GM10248 (cell line): ENCODE measurements around the gene LEFTY2.

Source experiments
- CTCF ChIA-PET: fragments of 300-600 bp; sonication (Branson Sonifier 250); formaldehyde crosslinking; extraction: SDS; loops from one replicate; lab custom pipeline; 2021; ENCODE audit warnings: antibody characterized with exemption; lab: Yijun Ruan, JAX
- POLR2A ChIA-PET: fragments of 350-650 bp; sonication (Branson Sonifier 250); formaldehyde crosslinking; extraction: SDS; loops from one replicate; lab custom pipeline; 2020; ENCODE audit warnings: antibody characterized with exemption; lab: Yijun Ruan, JAX
- DNase-seq: peaks from one replicate; pipeline ENCODE4 v3.0.0; 2012; ENCODE audit errors: extremely low spot score
- TF ChIP-seq, protein P1 (sequence below): IDR thresholded peaks from 2 replicates; pipeline ENCODE4 v1.5.1; 2012; ENCODE audit warnings: mild to moderate bottlenecking, low read depth; ENCODE audit errors: extremely low read depth, missing control alignments, control extremely low read depth

LEFTY2 gene, protein sequence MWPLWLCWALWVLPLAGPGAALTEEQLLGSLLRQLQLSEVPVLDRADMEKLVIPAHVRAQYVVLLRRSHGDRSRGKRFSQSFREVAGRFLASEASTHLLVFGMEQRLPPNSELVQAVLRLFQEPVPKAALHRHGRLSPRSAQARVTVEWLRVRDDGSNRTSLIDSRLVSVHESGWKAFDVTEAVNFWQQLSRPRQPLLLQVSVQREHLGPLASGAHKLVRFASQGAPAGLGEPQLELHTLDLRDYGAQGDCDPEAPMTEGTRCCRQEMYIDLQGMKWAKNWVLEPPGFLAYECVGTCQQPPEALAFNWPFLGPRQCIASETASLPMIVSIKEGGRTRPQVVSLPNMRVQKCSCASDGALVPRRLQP

DNA sequence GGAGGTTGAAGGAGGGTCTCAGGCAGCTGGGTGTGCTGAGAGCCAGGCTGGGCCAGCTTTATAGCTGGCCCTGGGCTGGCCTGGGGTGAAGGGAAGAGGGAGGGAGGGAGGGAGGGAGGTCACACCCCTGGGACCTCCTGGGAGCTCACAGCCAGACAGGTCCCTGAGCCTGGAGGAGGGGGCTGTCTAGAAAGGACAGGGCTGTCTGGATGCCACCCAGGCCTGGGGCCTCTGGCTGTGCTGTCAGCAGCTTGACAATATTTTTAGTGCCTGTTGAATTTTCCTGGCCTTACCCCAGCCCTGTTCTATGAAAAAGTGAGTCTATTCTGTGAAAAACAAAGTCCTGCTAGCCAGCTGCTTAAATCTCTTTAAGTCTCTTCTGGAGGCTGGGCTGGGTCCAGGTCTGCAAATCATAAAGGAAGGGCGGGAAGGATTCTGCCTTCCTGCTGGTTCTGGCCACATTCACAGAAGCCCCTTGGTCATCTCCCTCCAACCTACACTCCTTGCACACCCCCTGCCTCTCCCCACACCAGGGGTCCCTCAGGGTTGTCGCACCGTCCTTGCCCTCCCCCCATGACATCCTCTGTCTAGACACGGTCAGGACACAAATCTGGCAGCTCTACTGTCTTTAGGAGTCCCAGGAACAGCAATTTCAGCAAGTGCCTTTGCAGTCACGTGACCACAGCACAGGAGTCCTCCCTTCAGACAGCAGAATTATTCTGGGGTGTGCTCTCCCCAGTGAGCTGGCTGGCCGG, at the start of gene LEFTY2:
Gene LEFTY2 (minus strand): TSS at position 34 of the 755 bp plus-strand sequence. CDS start 80 bp downstream, outside the sequence.
- ChIA-PET CTCF (interaction anchor here (1.1 to 1.2 kb wide), 4 partner anchors 8 to 21 kb away, joined by 3 to 4 read pairs (median 3); no protein-coding TSS in a partner anchor), POLR2A (no interaction called here)
- TF ChIP-seq, protein P1, sequence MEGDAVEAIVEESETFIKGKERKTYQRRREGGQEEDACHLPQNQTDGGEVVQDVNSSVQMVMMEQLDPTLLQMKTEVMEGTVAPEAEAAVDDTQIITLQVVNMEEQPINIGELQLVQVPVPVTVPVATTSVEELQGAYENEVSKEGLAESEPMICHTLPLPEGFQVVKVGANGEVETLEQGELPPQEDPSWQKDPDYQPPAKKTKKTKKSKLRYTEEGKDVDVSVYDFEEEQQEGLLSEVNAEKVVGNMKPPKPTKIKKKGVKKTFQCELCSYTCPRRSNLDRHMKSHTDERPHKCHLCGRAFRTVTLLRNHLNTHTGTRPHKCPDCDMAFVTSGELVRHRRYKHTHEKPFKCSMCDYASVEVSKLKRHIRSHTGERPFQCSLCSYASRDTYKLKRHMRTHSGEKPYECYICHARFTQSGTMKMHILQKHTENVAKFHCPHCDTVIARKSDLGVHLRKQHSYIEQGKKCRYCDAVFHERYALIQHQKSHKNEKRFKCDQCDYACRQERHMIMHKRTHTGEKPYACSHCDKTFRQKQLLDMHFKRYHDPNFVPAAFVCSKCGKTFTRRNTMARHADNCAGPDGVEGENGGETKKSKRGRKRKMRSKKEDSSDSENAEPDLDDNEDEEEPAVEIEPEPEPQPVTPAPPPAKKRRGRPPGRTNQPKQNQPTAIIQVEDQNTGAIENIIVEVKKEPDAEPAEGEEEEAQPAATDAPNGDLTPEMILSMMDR, result no peak
- DNase-seq, result no peak

DNA sequence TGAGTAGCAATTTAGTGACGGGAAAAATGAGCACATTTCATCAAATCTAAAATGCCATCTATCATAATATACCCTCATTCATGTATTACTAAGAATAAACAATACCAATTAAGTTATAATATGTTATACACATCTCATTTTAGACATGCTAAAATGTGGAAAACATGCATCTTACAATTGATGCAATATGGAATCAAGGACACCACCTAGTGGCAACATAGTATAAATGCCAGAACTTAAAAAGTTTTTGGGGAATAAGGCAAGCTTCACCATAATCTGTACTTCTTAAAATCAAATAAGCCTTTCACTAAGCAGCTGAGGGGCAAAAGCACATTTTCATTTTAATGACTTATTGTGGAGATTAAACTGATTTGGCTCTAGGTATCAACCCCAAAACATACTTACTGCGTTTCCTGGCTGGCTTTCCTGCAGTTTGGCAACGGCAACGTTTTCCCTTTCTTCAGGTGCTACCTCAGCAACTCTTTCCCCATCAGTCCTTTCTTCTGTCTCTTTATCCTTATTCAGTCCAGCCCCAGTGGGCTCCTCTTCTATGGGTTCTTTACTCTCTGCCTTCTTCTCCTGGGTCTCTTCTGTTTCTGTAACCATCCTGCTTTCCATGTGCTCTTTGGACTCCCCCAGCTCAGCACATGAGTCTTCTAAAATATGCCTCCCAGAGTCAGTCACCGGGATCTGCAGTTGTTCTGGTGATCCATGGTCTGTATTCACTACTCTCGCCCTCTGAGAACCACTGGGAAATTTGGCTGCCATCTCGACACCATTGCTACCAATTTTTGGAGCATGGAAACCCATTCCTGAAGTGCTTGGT, 46.7 kb upstream of the LEFTY2 start:
- ChIA-PET POLR2A (interaction anchor here (0.6 to 1.5 kb wide), 2 partner anchors 12 to 546 kb away, joined by 3 to 6 read pairs; partner anchors contain the start of gene SDE2), CTCF (interaction anchor here (0.6 to 4.7 kb wide), 32 partner anchors 9 to 555 kb away, joined by 3 to 84 read pairs (median 4); partner anchors contain the start of genes H3-3A, SDE2, SRP9 and TMEM63A)
- DNase-seq, result no peak
- TF ChIP-seq, protein P1, result peak; percentile 60

DNA sequence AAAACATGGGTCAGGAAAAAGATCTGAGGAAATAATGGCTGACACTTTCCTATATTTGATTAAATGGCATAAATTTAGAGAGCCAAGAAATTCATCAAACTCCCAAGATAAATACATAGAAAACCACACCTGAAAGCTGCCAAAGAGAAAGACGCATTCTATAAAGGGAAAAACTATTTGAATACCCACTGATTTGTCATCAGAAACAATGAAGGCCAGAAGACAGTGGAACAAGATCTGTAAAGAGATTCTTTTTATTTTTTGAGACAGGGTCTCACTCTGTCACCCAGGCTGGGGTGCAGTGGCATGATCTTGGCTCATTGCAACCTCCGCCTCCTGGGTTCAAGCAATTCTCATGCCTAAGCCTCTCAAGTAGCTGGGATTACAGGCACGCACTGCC, 40.7 kb upstream of the LEFTY2 start:
- TF ChIP-seq, protein P1, result no peak
- DNase-seq, result no peak
- ChIA-PET CTCF (interaction anchor here (4.5 to 12.3 kb wide), 2 partner anchors 20 to 506 kb away, joined by 19 to 129 read pairs; no protein-coding TSS in a partner anchor), POLR2A (no interaction called here)

DNA sequence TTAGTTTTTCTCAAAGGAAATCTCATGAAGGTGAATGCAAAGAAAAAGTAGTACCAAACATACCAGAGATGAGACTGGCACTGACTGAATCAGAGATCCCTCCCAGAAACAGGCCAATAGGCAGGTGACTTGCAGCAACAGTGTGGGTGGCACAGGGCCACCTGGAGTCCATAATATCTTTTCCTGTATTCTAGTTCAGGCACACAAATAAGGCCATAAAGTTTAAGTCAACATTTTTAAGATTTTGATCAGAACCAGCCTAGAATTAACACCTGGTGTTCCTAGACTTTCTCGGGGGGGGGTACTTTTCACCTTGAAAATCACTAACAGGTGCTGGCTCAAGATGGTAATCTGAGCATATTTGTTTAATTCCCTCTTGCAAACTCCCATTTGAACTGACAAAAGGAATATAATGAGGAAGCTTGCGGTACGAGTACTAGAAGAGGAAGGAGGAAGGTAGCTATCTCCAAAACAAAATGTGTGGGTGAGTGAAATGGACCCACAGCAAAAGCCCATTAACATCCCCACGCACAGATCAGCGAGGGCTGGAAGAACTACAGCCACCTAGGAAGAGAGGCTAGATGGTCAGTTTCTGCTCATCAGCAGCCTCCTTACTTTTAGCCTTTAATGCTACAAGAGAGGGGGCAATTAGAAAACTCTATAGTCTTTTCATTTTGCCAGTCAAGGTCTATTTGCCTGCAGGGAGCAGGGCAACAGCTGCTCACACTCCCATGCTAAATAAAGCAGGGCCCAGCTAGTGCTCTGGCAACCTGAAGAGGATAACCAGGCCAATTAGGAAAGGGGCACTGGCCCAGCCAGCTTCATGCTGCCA, 39.2 kb upstream of the LEFTY2 start:
- TF ChIP-seq, protein P1, result no peak
- no peak for DNase-seq
- ChIA-PET CTCF (interaction anchor here (1.3 to 12.3 kb wide), 6 partner anchors 7 to 505 kb away, joined by 3 to 129 read pairs (median 13); no protein-coding TSS in a partner anchor), POLR2A (interaction anchor here (3.0 kb wide), 1 partner anchor 19 kb away, joined by 11 read pairs; the partner anchor contains the start of gene SDE2)

DNA sequence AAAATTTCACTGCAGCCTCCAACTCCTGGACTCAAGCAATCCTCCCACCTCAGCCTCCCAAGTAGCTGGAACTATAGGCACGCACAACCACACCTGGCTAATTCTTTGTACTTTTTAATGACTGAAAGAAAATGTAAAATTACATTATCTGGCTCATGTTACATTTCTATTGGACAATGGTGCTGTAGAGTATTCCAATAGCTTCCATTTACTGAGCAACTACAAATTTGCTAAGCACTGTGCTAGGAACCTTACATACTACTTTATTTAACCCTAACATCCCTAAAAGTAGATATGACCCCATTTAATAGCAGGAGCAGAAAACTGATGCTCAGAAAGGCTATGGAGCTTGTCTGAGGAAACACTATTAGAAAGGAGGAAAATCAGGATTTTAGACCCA, 38.4 kb upstream of the LEFTY2 start:
- no peak for DNase-seq
- CTCF ChIA-PET, result interaction anchor here (1.2 to 12.3 kb wide), 9 partner anchors 8 to 511 kb away, joined by 3 to 129 read pairs (median 4); no protein-coding TSS in a partner anchor
- POLR2A ChIA-PET, result interaction anchor here (3.0 kb wide), 1 partner anchor 20 kb away, joined by 11 read pairs; the partner anchor contains the start of gene SDE2
- TF ChIP-seq, protein P1, result no peak
